ENCODE data around the gene MEIS2. TPM values are rescaled to one million over a fixed set of nuclear protein-coding genes. Genes with fewer than 3 reads are reported as not detected.

Gene MEIS2
- total and polyA plus RNA-seq, 8 donors: 3.9 to 77.7 (median 25.9) TPM

DNA sequence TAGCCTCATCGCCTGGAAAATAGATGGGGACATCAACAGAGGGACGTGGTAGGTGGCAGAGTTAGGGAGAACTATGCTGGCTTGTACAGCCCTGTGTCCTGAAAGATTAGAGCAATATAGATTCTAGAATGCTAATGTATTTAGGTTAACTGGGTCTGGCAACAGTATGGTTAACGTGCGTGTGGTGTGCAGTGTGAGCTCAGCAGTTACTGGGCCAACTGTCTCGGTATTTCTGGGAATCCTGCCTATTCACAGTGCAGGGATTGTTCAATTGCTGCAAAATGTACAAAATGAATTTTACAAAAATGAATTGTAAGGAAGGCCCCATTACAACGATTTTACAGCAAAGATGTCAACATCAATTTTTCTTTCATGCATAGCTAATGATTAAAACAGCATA is 20.6 kb downstream of the MEIS2 start:
- H3K36me3 ChIP-seq: peaks cover 11 to 29% (median 22%) of the 10 kb centered on the region in 4 donors
- no peaks in the 10 kb centered on the region for H3K27me3 ChIP-seq
- no peak overlapping the region for H3K4me3 ChIP-seq
- TF ChIP-seq, protein P1, sequence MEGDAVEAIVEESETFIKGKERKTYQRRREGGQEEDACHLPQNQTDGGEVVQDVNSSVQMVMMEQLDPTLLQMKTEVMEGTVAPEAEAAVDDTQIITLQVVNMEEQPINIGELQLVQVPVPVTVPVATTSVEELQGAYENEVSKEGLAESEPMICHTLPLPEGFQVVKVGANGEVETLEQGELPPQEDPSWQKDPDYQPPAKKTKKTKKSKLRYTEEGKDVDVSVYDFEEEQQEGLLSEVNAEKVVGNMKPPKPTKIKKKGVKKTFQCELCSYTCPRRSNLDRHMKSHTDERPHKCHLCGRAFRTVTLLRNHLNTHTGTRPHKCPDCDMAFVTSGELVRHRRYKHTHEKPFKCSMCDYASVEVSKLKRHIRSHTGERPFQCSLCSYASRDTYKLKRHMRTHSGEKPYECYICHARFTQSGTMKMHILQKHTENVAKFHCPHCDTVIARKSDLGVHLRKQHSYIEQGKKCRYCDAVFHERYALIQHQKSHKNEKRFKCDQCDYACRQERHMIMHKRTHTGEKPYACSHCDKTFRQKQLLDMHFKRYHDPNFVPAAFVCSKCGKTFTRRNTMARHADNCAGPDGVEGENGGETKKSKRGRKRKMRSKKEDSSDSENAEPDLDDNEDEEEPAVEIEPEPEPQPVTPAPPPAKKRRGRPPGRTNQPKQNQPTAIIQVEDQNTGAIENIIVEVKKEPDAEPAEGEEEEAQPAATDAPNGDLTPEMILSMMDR (IDR thresholded peaks at IDR 0.05): no peak
- TF ChIP-seq EP300 (IDR thresholded peaks at IDR 0.05): no peak
- TF ChIP-seq POLR2A (IDR thresholded peaks at IDR 0.05): no peak
- no peak for TF ChIP-seq POLR2AphosphoS5 (IDR thresholded peaks at IDR 0.05)
- intact Hi-C loops (cut with DNase I; ENCODE audit: low total_unique reads): no loop called here
- no peaks in the 10 kb centered on the region for H3K9me3 ChIP-seq
- H3K4me1 ChIP-seq: peaks cover 0 to 64% (median 18%) of the 10 kb centered on the region in 4 donors
- H3K27ac ChIP-seq: no peak overlapping the region
- peak in 1 of 2 donors; percentile 87 for DNase-seq
- 56 to 69% (median 62%) methylated on average over 6 of the region's 6 CpGs for WGBS, 5 donors

DNA sequence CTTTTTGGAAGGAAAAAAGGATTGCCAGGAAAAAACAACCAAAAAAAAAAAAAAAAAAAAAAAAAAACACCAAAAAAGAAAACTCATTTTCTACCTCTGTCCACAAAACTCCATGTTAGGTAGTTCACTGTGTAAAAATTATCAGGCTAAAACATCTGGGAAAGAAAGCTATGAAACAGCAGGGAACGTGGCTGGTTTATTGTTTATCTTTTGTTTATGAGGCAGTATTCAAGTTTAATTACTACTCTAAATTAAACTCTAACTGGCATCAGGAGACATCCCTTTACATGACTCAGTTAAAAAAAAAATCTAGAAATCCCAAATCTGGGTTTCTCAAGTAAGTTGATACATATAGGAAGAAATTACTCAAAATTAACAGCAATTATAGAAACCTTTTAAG is 21.8 kb downstream of the MEIS2 start:
- 41 to 74% (median 54%) methylated on average over 1 of the region's 1 CpG for WGBS, 5 donors
- TF ChIP-seq POLR2A (IDR thresholded peaks at IDR 0.05): no peak

DNA sequence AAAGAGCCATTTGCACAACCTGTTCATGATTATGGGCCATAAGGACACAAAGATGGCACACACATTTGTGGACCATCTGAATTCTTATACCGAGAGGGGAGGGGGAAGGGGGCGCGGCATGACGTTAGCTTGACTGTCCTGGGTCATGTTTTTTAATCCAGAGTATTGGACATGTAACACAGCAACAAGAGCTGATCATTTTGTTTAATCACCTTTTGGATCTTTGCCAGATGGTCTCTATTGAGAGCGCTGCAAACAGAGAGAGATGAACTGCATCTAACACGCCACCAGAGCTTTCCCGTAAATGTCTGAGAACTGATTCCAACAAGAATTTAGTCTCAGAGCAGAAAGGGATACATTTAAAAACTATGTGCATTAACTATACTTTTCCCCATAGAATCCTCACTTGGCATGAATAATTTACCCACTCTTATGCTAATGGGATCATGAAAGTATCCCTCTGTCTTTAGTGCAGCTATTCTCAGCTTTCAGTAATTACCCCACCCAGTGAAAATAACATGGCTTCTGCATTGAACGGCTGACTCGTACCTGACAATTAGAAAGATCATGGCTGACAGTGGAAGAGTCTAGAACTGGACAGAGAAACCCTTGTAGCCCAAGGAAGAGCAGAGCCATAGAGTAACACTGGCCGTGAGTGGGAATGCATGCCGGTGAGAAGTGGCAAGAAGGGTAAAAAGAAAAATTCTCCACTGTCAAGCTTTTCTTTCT is 22.6 kb downstream of the MEIS2 start:
- peaks cover 7 to 18% (median 11%) of the 10 kb centered on the region in 4 donors for H3K36me3 ChIP-seq
- H3K4me3 ChIP-seq: no peak overlapping the region
- H3K4me1 ChIP-seq: peaks cover 0 to 54% (median 9%) of the 10 kb centered on the region in 4 donors
- H3K27ac ChIP-seq: no peak overlapping the region
- no peak for TF ChIP-seq POLR2AphosphoS5 (IDR thresholded peaks at IDR 0.05)
- TF ChIP-seq, protein P1 (IDR thresholded peaks at IDR 0.05): no peak
- TF ChIP-seq POLR2A (IDR thresholded peaks at IDR 0.05): no peak
- no peak for DNase-seq
- intact Hi-C loops (cut with DNase I; ENCODE audit: low total_unique reads): no loop called here
- no peaks in the 10 kb centered on the region for H3K27me3 ChIP-seq
- 76 to 86% (median 83%) methylated on average over 11 of the region's 11 CpGs for WGBS, 5 donors
- no peaks in the 10 kb centered on the region for H3K9me3 ChIP-seq

More for the DNA sequence above, 21.8 kb downstream of the MEIS2 start:
- Histone ChIP-seq H3K4me3 (no peak overlapping the region), H3K27ac (no peak overlapping the region), H3K27me3 (no peaks in the 10 kb centered on the region), H3K36me3 (peaks cover 11 to 26% (median 19%) of the 10 kb centered on the region in 4 donors), H3K9me3 (no peaks in the 10 kb centered on the region), H3K4me1 (peaks cover 0 to 60% (median 13%) of the 10 kb centered on the region in 4 donors)
- intact Hi-C loops (cut with DNase I; ENCODE audit: low total_unique reads): no loop called here
- DNase-seq: no peak

DNA sequence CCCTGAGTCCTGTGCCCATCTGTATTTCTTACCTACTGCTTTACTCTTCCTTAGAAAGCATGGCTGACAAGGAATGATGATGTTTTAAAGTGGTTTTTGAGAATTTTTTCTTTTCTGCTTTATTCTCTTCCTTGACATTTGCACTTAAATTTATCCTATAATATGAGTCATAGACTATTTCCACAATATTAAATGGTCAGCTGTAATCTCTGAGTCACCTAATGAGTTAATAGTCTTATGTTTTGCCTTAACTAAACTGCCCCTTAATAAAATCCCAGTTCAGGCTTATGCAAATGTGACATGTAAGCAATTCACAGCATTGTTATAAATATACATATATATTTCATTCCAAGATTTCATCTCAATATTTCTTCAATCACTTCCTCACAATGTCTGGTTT is 23.8 kb downstream of the MEIS2 start:
- H3K9me3 ChIP-seq: no peaks in the 10 kb centered on the region
- H3K27ac ChIP-seq: no peak overlapping the region
- no peak overlapping the region for H3K4me3 ChIP-seq
- TF ChIP-seq POLR2A (IDR thresholded peaks at IDR 0.05): no peak
- TF ChIP-seq EP300 (IDR thresholded peaks at IDR 0.05): no peak
- TF ChIP-seq, protein P1 (IDR thresholded peaks at IDR 0.05): no peak
- TF ChIP-seq POLR2AphosphoS5 (IDR thresholded peaks at IDR 0.05): no peak
- intact Hi-C loops (cut with DNase I; ENCODE audit: low total_unique reads): no loop called here
- peaks cover 0 to 48% (median 9%) of the 10 kb centered on the region in 4 donors for H3K4me1 ChIP-seq
- peaks cover 0 to 6% (median 2%) of the 10 kb centered on the region in 4 donors for H3K36me3 ChIP-seq
- no peak for DNase-seq
- no peaks in the 10 kb centered on the region for H3K27me3 ChIP-seq

DNA sequence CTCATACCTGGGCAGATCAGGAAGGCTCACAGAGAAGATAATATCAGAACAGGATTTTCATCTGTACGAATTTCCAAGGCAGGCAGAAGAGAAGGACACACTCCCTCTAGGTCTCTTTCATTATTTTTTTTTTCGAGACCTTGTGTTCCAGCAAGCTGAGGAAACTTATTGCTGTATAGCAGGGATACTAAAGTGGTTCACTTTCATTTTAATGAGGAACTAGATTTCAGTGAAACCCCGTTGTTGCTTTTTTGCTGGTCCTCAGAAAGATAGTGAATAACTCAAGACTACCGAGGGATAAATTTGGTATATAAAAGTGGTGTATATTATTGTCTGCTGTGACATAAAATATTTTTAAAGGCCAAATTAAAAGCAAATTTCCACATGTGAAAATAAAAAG is 24.6 kb downstream of the MEIS2 start:
- TF ChIP-seq EP300 (IDR thresholded peaks at IDR 0.05) (no peak), POLR2A (IDR thresholded peaks at IDR 0.05) (no peak), POLR2AphosphoS5 (IDR thresholded peaks at IDR 0.05) (no peak)
- TF ChIP-seq, protein P1 (IDR thresholded peaks at IDR 0.05): no peak
- H3K4me3 ChIP-seq: no peak overlapping the region
- H3K9me3 ChIP-seq: no peaks in the 10 kb centered on the region
- no peak overlapping the region for H3K27ac ChIP-seq
- peaks cover 0 to 3% (median 0%) of the 10 kb centered on the region in 4 donors for H3K36me3 ChIP-seq
- 86 to 91% (median 88%) methylated on average over 4 of the region's 4 CpGs for WGBS, 5 donors
- peaks cover 0 to 42% (median 7%) of the 10 kb centered on the region in 4 donors for H3K4me1 ChIP-seq
- intact Hi-C loops (cut with DNase I; ENCODE audit: low total_unique reads): no loop called here
- DNase-seq: no peak
- H3K27me3 ChIP-seq: no peaks in the 10 kb centered on the region

Measured in stomach (tissue), 9 donors.